Heart left ventricle (tissue), 16 donors: ENCODE results near the gene DUSP1. TPM values are rescaled to one million over a fixed set of nuclear protein-coding genes. Genes with fewer than 3 reads are reported as not detected.

Experiments
- ATAC-seq, 4 donors: fragments of 200-7000 bp; cut with Tn5 transposase; one replicate each; pipeline ENCODE4 v1.9.1; 2020 to 2022; ENCODE audit warnings: moderate library complexity in 4 of 4, mild to moderate bottlenecking in 3 of 4, moderate number of reproducible peaks in 1 of 4
- DNase-seq, 5 donors: peaks; one replicate each; pipeline ENCODE4 v3.0.0-alpha.2; 2020
- H3K27ac ChIP-seq, 12 donors: fragments of 200-600 bp; sonication (generic) in 4 of 12; one replicate each; pipeline versions ENCODE4 v1.5.0 to v1.8.0; 2016 to 2022; ENCODE audit warnings: mild to moderate bottlenecking in 2 of 12
- H3K27me3 ChIP-seq, 9 donors: fragments of 200-600 bp; sonication (generic) in 2 of 9; one replicate each; pipeline versions ENCODE4 v1.5.1 to v1.8.0; 2016 to 2022; ENCODE audit warnings: mild to moderate bottlenecking in 3 of 9
- H3K36me3 ChIP-seq, 9 donors: fragments of 200-600 bp; sonication (generic) in 2 of 9; one replicate each; pipeline versions ENCODE4 v1.5.0 to v1.8.0; 2018 to 2022; ENCODE audit warnings: mild to moderate bottlenecking in 2 of 9
- H3K4me1 ChIP-seq, 12 donors: fragments of 200-600 bp; sonication (generic) in 4 of 12; one replicate each; pipeline versions ENCODE4 v1.5.0 to v1.8.0; 2016 to 2022; ENCODE audit warnings: mild to moderate bottlenecking in 3 of 12
- H3K4me3 ChIP-seq, 12 donors: fragments of 200-600 bp; sonication (generic) in 4 of 12; one replicate each; pipeline versions ENCODE4 v1.5.0 to v1.8.0; 2017 to 2022; ENCODE audit warnings: mild to moderate bottlenecking in 9 of 12, moderate library complexity in 4 of 12
- H3K9me3 ChIP-seq, 12 donors: fragments of 200-600 bp; sonication (generic) in 4 of 12; one replicate each; pipeline versions ENCODE4 v1.5.0 to v1.8.0; 2016 to 2022; ENCODE audit warnings: mild to moderate bottlenecking in 1 of 12
- CTCF ChIP-seq, 12 donors: fragments of 200-600 bp; sonication (generic) in 4 of 12; IDR thresholded peaks; one replicate each; pipeline versions ENCODE4 v1.5.0 to v1.8.0; 2018 to 2022; ENCODE audit warnings: antibody characterized with exemption in 12 of 12, mild to moderate bottlenecking in 5 of 12
- POLR2A ChIP-seq, 2 donors: fragments of 450-650 bp; IDR thresholded peaks; one replicate each; pipeline ENCODE4 v1.6.1; 2017; ENCODE audit warnings: antibody characterized with exemption in 2 of 2, mild to moderate bottlenecking in 2 of 2, moderate library complexity in 2 of 2
- WGBS, 4 donors: extraction: QIAGEN DNeasy Blood & Tissue Kit in 2 of 4; methylation state at CpG; one replicate each; pipeline versions ENCODE4 v1.1.5 to v1.1.7; 2013 to 2018; 5-methylcytosine and 5-hydroxymethylcytosine counted together
- intact Hi-C, 10 donors: fragments of 100-400 bp; cut with DNase I; formaldehyde crosslinking; loops; one replicate each; pipeline versions ENCODE4 v1.11.1 to v1.14.2; 2022
- polyA plus RNA-seq, 2 donors: library from polyadenylated mRNA; stranded (reverse); fragments of 200-250 nt; gene quantifications; one replicate each; pipeline ENCODE4 v1.2.3, GENCODE V29; 2013
- total RNA-seq, 9 donors: library from RNA; depleted of rRNA in 2 of 9; stranded (reverse); fragments of >200 nt in 2 of 9; fragmentation: NEBNext Ultra II Directional in 3 of 9; extraction: Animal tissue kit (Norgen Biotek cat#: 25700) in 3 of 9; gene quantifications; one replicate each; pipeline versions ENCODE4 v1.1.0 to v1.2.4, GENCODE V29; 2016 to 2023
- donor health status: ischemic (EF 13 %, LVEDD 7.1; RV severe dilation, severe dysfunction).
- donor health status: healthy with polysubstance abuse.
- donor health status: DM: no; HTN: yes; CAD: no.
- donor health status: DM: no; HTN: no; CAD: no.
- donor health status: ischemic (EF 25% LVEDD 6.9; RV normal size, moderate dysfunction).
- donor health status: ischemic (EF 25% LVEDD 5.7; RV mildly dilated, moderate dysfunction).
- donor health status: healthy.
- donor health status: DM: yes; HTN: yes; CAD: no.
- donor health status: ischemic (EF 35%, LVEDD 5.7; RV mildly dilated, moderate dysfunction).
- donor health status: nonischemic (EF 11% LVEDD 7.7; RV severe dilation, severe dysfunction).
- donor health status: DM: yes; HTN: yes; CAD: no.
- donor health status: PGD.
- donor health status: ischemic (EF 29% LVEDD 5.4; RV normal size, mild dysfunction).
- donor health status: nonischemic (EF 23%, LVEDD 6.1; RV moderate dilation, normal function).

Gene DUSP1
- total and polyA plus RNA-seq, 11 donors = 24.3 to 335 (median 78.2) TPM

- H3K27ac ChIP-seq = peak overlapping the region in 6 of 12 donors; percentile 11 to 86 (median 53)
- no peak overlapping the region for H3K4me3 ChIP-seq
- peaks cover 0 to 72% (median 6%) of the 10 kb centered on the region in 12 donors for H3K4me1 ChIP-seq
- peak; percentile 52 to 85 (median 70) for DNase-seq
- 89 to 91% (median 90%) methylated on average over 15 to 16 of the region's 16 CpGs for WGBS, 4 donors
- intact Hi-C loops = no loop called here
- H3K27me3 ChIP-seq = no peaks in the 10 kb centered on the region
- TF ChIP-seq CTCF (IDR thresholded peaks at IDR 0.05) (no peak), POLR2A (IDR thresholded peaks at IDR 0.05) (no peak)
- no peaks in the 10 kb centered on the region for H3K9me3 ChIP-seq
- ATAC-seq = peak; percentile 5 to 70 (median 22)
- no peaks in the 10 kb centered on the region for H3K36me3 ChIP-seq
Observed at GRCh38 chr5:172800088-172800551, 29.1 kb upstream of the DUSP1 start.

- TF ChIP-seq POLR2A (IDR thresholded peaks at IDR 0.05) (no peak), CTCF (IDR thresholded peaks at IDR 0.05) (no peak)
- no peak for DNase-seq
- ATAC-seq = no peak
- 86 to 91% (median 89%) methylated on average over 6 of the region's 6 CpGs for WGBS, 4 donors
- Histone ChIP-seq H3K4me1 (peaks cover 0 to 79% (median 13%) of the 10 kb centered on the region in 12 donors), H3K4me3 (no peak overlapping the region), H3K27ac (peak overlapping the region in 6 of 12 donors; percentile 28 to 86 (median 47)), H3K27me3 (no peaks in the 10 kb centered on the region), H3K9me3 (no peaks in the 10 kb centered on the region), H3K36me3 (no peaks in the 10 kb centered on the region)
- intact Hi-C loops = no loop called here
Observed at GRCh38 chr5:172799416-172799815, 28.4 kb upstream of the DUSP1 start.

GRCh38 chr5:172798422-172799215, 27.6 kb upstream of the DUSP1 start:
- peak in 2 of 4 donors; percentile 24 to 27 for ATAC-seq
- intact Hi-C loops = no loop called here
- no peak overlapping the region for H3K4me3 ChIP-seq

More at GRCh38 chr5:172798422-172799215, 27.6 kb upstream of the DUSP1 start:
- TF ChIP-seq POLR2A (IDR thresholded peaks at IDR 0.05) = no peak
- TF ChIP-seq CTCF (IDR thresholded peaks at IDR 0.05) = no peak
- WGBS, 4 donors = 82 to 89% (median 87%) methylated on average over 14 of the region's 14 CpGs
- H3K27me3 ChIP-seq = no peaks in the 10 kb centered on the region
- no peaks in the 10 kb centered on the region for H3K9me3 ChIP-seq
- H3K36me3 ChIP-seq = no peaks in the 10 kb centered on the region
- peak overlapping the region in 7 of 12 donors; percentile 15 to 86 (median 39) for H3K27ac ChIP-seq
- DNase-seq = peak in 2 of 5 donors; percentile 49 to 65
- H3K4me1 ChIP-seq = peaks cover 0 to 87% (median 21%) of the 10 kb centered on the region in 12 donors
